Esophagus squamous epithelium (tissue), 4 donors: ENCODE results near the gene RNF183.

ENCODE experiments used
- POLR2A ChIP-seq, 4 donors: fragments of 450-650 bp; IDR thresholded peaks; one replicate each; pipeline ENCODE4 v1.6.1; 2017; ENCODE audit warnings: antibody characterized with exemption in 4 of 4, mild to moderate bottlenecking in 4 of 4, moderate library complexity in 3 of 4
- TF ChIP-seq, protein P1 (sequence below), 6 experiments: fragments of 450-650 bp in 4 of 6; fragments of 200-600 bp in 2 of 6; sonication (generic) in 2 of 6; IDR thresholded peaks; one replicate each; pipeline ENCODE4 v1.5.1; 2016 to 2019; ENCODE audit warnings: antibody characterized with exemption in 6 of 6, mild to moderate bottlenecking in 4 of 6, moderate library complexity in 4 of 6

DNA sequence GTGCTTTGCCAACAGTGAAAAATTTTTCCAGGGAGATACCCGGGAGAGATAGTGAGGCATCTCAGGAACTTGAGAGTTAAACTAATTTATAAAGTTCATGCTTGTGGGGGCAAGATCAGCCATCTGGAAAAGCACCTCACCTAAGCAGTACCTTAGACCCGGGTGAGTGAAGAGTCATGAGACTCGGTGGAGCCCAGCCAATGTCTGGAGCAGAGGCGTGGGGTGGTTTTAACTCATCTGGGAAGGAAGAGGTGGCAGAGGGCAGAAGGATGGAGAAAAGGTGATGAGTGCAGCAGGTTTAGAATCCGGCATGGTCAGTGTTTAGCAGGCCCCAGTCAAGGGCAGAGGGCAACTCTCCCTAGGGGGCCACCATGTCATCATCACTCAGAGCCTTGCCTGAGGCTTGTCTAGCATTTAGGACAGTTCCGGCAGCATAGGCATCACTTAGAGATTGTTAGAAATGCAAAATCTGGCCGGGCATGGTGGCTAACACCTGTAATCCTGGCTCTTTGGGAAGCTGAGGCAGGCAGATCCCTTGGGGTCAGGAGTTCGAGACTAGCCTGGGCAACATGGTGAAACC is 4.3 kb upstream of the RNF183 start:
- TF ChIP-seq, protein P1, sequence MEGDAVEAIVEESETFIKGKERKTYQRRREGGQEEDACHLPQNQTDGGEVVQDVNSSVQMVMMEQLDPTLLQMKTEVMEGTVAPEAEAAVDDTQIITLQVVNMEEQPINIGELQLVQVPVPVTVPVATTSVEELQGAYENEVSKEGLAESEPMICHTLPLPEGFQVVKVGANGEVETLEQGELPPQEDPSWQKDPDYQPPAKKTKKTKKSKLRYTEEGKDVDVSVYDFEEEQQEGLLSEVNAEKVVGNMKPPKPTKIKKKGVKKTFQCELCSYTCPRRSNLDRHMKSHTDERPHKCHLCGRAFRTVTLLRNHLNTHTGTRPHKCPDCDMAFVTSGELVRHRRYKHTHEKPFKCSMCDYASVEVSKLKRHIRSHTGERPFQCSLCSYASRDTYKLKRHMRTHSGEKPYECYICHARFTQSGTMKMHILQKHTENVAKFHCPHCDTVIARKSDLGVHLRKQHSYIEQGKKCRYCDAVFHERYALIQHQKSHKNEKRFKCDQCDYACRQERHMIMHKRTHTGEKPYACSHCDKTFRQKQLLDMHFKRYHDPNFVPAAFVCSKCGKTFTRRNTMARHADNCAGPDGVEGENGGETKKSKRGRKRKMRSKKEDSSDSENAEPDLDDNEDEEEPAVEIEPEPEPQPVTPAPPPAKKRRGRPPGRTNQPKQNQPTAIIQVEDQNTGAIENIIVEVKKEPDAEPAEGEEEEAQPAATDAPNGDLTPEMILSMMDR (IDR thresholded peaks at IDR 0.05): no peak
- no peak for TF ChIP-seq POLR2A (IDR thresholded peaks at IDR 0.05)
